ENCODE data around the gene RNF44. TPM values are rescaled to one million over a fixed set of nuclear protein-coding genes. Genes with fewer than 3 reads are reported as not detected.
A peak's percentile ranks its signal among the peaks of the same experiment; 100 is the strongest.

The RNF44 gene
- total and polyA plus RNA-seq, 2 of the 13 experiments (the other 11 are each of a cell fraction or from before 2014, with no cell fraction given) = 9.2 to 16.8 TPM

DNA sequence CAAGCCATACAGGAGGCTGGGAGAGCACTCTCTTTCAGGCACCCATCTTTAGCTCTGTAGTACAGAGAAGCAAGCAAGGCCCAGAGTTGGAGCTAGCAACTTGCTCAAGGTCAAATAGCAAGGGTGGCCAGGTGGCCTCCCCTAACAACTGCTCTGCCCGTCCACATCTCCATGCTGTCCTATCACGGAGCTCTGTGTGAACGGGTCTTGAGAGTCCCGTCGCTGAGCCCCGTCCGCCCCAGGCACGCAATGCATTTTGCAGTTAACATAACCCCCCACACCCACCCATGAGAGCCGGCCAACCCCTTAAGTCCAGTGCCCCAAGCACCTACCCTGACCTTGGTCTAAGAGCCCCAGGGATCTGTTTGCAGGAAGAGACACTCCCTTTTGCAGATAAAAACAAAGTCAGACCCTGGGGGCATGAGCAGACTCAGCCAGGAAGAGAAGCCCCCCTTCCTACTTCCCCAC, 1.5 kb downstream of the RNF44 start (continued):
- TF ChIP-seq, protein P1, sequence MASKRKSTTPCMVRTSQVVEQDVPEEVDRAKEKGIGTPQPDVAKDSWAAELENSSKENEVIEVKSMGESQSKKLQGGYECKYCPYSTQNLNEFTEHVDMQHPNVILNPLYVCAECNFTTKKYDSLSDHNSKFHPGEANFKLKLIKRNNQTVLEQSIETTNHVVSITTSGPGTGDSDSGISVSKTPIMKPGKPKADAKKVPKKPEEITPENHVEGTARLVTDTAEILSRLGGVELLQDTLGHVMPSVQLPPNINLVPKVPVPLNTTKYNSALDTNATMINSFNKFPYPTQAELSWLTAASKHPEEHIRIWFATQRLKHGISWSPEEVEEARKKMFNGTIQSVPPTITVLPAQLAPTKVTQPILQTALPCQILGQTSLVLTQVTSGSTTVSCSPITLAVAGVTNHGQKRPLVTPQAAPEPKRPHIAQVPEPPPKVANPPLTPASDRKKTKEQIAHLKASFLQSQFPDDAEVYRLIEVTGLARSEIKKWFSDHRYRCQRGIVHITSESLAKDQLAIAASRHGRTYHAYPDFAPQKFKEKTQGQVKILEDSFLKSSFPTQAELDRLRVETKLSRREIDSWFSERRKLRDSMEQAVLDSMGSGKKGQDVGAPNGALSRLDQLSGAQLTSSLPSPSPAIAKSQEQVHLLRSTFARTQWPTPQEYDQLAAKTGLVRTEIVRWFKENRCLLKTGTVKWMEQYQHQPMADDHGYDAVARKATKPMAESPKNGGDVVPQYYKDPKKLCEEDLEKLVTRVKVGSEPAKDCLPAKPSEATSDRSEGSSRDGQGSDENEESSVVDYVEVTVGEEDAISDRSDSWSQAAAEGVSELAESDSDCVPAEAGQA (IDR thresholded peaks at IDR 0.05; ENCODE audit: low read depth) = 0 out of 2 replicates have a peak, but pooled peaks have one; percentile 5
- TF ChIP-seq, protein P1 (CRISPR knock-in tag; IDR thresholded peaks at IDR 0.05; ENCODE audit: borderline replicate concordance) = no peak
- peak; percentile 56; the same call in 1 of the 2 replicates for TF ChIP-seq ZNF558 (CRISPR knock-in tag; IDR thresholded peaks at IDR 0.05; ENCODE audit: borderline replicate concordance)
- TF ChIP-seq, protein P2, sequence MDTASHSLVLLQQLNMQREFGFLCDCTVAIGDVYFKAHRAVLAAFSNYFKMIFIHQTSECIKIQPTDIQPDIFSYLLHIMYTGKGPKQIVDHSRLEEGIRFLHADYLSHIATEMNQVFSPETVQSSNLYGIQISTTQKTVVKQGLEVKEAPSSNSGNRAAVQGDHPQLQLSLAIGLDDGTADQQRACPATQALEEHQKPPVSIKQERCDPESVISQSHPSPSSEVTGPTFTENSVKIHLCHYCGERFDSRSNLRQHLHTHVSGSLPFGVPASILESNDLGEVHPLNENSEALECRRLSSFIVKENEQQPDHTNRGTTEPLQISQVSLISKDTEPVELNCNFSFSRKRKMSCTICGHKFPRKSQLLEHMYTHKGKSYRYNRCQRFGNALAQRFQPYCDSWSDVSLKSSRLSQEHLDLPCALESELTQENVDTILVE (CRISPR knock-in tag; IDR thresholded peaks at IDR 0.05) = no peak
- TF ChIP-seq, protein P3, sequence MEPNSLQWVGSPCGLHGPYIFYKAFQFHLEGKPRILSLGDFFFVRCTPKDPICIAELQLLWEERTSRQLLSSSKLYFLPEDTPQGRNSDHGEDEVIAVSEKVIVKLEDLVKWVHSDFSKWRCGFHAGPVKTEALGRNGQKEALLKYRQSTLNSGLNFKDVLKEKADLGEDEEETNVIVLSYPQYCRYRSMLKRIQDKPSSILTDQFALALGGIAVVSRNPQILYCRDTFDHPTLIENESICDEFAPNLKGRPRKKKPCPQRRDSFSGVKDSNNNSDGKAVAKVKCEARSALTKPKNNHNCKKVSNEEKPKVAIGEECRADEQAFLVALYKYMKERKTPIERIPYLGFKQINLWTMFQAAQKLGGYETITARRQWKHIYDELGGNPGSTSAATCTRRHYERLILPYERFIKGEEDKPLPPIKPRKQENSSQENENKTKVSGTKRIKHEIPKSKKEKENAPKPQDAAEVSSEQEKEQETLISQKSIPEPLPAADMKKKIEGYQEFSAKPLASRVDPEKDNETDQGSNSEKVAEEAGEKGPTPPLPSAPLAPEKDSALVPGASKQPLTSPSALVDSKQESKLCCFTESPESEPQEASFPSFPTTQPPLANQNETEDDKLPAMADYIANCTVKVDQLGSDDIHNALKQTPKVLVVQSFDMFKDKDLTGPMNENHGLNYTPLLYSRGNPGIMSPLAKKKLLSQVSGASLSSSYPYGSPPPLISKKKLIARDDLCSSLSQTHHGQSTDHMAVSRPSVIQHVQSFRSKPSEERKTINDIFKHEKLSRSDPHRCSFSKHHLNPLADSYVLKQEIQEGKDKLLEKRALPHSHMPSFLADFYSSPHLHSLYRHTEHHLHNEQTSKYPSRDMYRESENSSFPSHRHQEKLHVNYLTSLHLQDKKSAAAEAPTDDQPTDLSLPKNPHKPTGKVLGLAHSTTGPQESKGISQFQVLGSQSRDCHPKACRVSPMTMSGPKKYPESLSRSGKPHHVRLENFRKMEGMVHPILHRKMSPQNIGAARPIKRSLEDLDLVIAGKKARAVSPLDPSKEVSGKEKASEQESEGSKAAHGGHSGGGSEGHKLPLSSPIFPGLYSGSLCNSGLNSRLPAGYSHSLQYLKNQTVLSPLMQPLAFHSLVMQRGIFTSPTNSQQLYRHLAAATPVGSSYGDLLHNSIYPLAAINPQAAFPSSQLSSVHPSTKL (CRISPR knock-in tag; IDR thresholded peaks at IDR 0.05) = no peak

Measured in HepG2 (cell line).